ENCODE results near the gene TIMM22. TPM values are rescaled to one million over a fixed set of nuclear protein-coding genes. Genes with fewer than 3 reads are reported as not detected.
"Not testable (repeated sequence)": the region's sequence is repeated elsewhere in the genome, so short reads cannot be mapped to it uniquely, and the experiment has no call there.

Gene TIMM22
- total and polyA plus RNA-seq, 2 of the 4 experiments (the other 2 are of a cell fraction): 12.7 to 12.9 TPM

DNA sequence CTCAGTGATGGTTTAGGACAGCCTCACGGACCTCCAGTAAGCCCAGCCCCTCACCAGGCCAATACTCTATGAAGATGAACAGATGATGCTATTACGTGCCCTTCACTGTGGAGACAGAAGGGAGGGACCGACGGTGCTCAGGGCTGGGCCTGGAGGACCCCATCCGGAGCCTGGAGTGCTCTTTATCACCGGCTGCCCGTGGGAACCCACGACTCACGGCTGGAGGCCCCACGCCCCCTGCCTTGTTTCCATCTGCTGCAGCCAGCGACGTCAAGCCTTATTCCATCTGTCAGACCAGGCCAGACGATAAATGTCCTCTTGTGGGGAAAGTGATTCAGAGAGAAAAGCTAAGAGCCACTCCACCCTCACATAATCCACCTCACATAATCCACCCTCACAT, 4.0 kb upstream of the TIMM22 start:
- Histone ChIP-seq H4K5ac (ENCODE audit: low read depth, low read length) (no peak overlapping the region), H2BK120ac (ENCODE audit: low read depth, low read length) (no peak overlapping the region), H2BK5ac (ENCODE audit: low read depth, low read length, poor library complexity, severe bottlenecking) (no peak overlapping the region), H3K56ac (ENCODE audit: extremely low read depth, insufficient read depth, low read length) (no peak overlapping the region), H4K91ac (ENCODE audit: insufficient read depth, low read depth, low read length) (no peak overlapping the region), H3K9ac (ENCODE audit: low read depth, low read length) (no peak overlapping the region), H3K9me3 (ENCODE audit: control insufficient read depth, insufficient read depth, low read length) (no peaks in the 10 kb centered on the region), H2BK20ac (ENCODE audit: low read depth, low read length) (no peak overlapping the region), H3K79me1 (ENCODE audit: low read depth in 1 of 2, low read length in 2 of 2) (peaks cover 6 to 10% of the 10 kb centered on the region in 2 experiments), H3K4me3 (ENCODE audit: insufficient read depth, low read depth, low read length) (no peak overlapping the region), H3K36me3 (ENCODE audit: control insufficient read depth, insufficient read depth, low read length) (no peaks in the 10 kb centered on the region), H2AK5ac (ENCODE audit: low read depth, low read length) (no peak overlapping the region), H4K20me1 (ENCODE audit: insufficient read depth, low read length) (peaks cover 2% of the 10 kb centered on the region; the same call in 1 of the 2 replicates), H3K9me1 (ENCODE audit: insufficient read depth, low read length) (peaks cover under 1% of the 10 kb centered on the region; the same call in 1 of the 2 replicates), H3K4me2 (ENCODE audit: low read depth, low read length) (no peak overlapping the region), H3K18ac (ENCODE audit: low read depth, low read length) (no peak overlapping the region), H3K14ac (replicated peaks; ENCODE audit: low read depth, low read length) (no peak overlapping the region), H3K23ac (ENCODE audit: low read depth, low read length) (no peak overlapping the region), H3K27ac (ENCODE audit: insufficient read depth, low read length) (no peak overlapping the region), H2AK9ac (replicated peaks; ENCODE audit: low read depth, low read length, poor library complexity) (no peak overlapping the region), H2AFZ (replicated peaks; ENCODE audit: low read length, poor library complexity) (no peak overlapping the region), H3K4ac (ENCODE audit: low read depth, low read length) (no peak overlapping the region), H3K27me3 (ENCODE audit: control insufficient read depth, insufficient read depth, low read length) (no peaks in the 10 kb centered on the region), H3K4me1 (ENCODE audit: control insufficient read depth, insufficient read depth, low read length) (0 out of 2 replicates have a peak, but pooled peaks cover 2% of the 10 kb centered on the region), H2BK15ac (ENCODE audit: low read depth, low read length) (no peak overlapping the region), H4K8ac (ENCODE audit: low read depth in 2 of 2, low read length in 2 of 2) (no peak overlapping the region)
- peak; percentile 26 for DNase-seq
- WGBS, 2 experiments (ENCODE audit: extremely low coverage in 2 of 2, insufficient read length in 1 of 2): 47% methylated on average over 4 of the region's 13 CpGs; no CpG with 5 or more reads in 1 of the 2 experiments
- TF ChIP-seq USF2 (IDR thresholded peaks at IDR 0.05; ENCODE audit: low read depth, low read length) (no peak), POLR2A (IDR thresholded peaks at IDR 0.05; ENCODE audit: low read depth, low read length) (no peak), NFE2L2 (IDR thresholded peaks at IDR 0.05; ENCODE audit: low read depth, low read length) (no peak), MXI1 (IDR thresholded peaks at IDR 0.05; ENCODE audit: borderline replicate concordance, low read depth, low read length) (no peak), CHD1 (IDR thresholded peaks at IDR 0.05; ENCODE audit: low read depth, low read length) (no peak), RFX5 (IDR thresholded peaks at IDR 0.05; ENCODE audit: low read depth, low read length) (no peak)
- intact Hi-C loops (cut with micrococcal nuclease) (no loop called here), dilution Hi-C loops (cut with HindIII; ENCODE audit: low sequenced_read_pairs, unreplicated experiment) (loop anchor here (25.0 kb wide), 1 partner anchor 206 kb away; the partner anchor contains the start of genes GLOD4 and MRM3), in situ Hi-C loops (cut with MboI; ENCODE audit: low sequenced_read_pairs) (no loop called here)
- ChIA-PET CTCF (no interaction called here), POLR2A (ENCODE audit: unreplicated experiment) (interaction anchor here (0.5 kb wide), 1 partner anchor 54 kb away, joined by 3 read pairs; no protein-coding TSS in a partner anchor)
- no TSS peak for BruUV-seq (replicated peaks)
- no peak for ATAC-seq (ENCODE audit: low read depth)

DNA sequence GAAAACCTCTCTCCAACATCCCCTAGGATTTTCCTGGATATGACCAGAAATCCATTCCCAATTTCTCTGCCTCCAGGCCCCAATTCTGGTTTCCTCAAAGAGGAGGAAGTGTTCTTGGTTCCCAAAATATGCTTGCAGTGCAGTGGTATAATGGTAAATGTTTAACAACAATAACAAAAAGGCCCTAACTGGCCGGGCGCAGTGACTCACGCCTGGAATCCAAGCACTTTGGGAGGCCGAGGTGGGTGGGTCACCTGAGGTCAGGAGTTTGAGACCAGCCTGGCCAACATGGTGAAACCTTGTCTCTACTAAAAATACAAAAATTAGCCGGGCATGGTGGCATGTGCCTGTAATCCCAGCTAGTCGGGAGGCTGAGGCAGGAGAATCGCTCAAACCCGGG, 1.6 kb upstream of the TIMM22 start:
- H3K36me3 ChIP-seq (ENCODE audit: control insufficient read depth, insufficient read depth, low read length); H3K4me3 ChIP-seq (ENCODE audit: insufficient read depth, low read depth, low read length); H4K8ac ChIP-seq (ENCODE audit: low read depth in 2 of 2, low read length in 2 of 2); BruUV-seq (replicated peaks); H4K5ac ChIP-seq (ENCODE audit: low read depth, low read length); H2AK9ac ChIP-seq (replicated peaks; ENCODE audit: low read depth, low read length, poor library complexity); H2BK120ac ChIP-seq (ENCODE audit: low read depth, low read length); in situ Hi-C loops (cut with MboI; ENCODE audit: low sequenced_read_pairs); H3K23ac ChIP-seq (ENCODE audit: low read depth, low read length); H2AFZ ChIP-seq (replicated peaks; ENCODE audit: low read length, poor library complexity); H4K91ac ChIP-seq (ENCODE audit: insufficient read depth, low read depth, low read length); H3K4me1 ChIP-seq (ENCODE audit: control insufficient read depth, insufficient read depth, low read length); H2BK15ac ChIP-seq (ENCODE audit: low read depth, low read length); H3K9ac ChIP-seq (ENCODE audit: low read depth, low read length); H2BK20ac ChIP-seq (ENCODE audit: low read depth, low read length); H2BK5ac ChIP-seq (ENCODE audit: low read depth, low read length, poor library complexity, severe bottlenecking); H3K4ac ChIP-seq (ENCODE audit: low read depth, low read length); H2AK5ac ChIP-seq (ENCODE audit: low read depth, low read length); H3K27ac ChIP-seq (ENCODE audit: insufficient read depth, low read length); H3K56ac ChIP-seq (ENCODE audit: extremely low read depth, insufficient read depth, low read length); H3K18ac ChIP-seq (ENCODE audit: low read depth, low read length); H3K4me2 ChIP-seq (ENCODE audit: low read depth, low read length); ATAC-seq (ENCODE audit: low read depth); H3K9me1 ChIP-seq (ENCODE audit: insufficient read depth, low read length); H3K14ac ChIP-seq (replicated peaks; ENCODE audit: low read depth, low read length); H3K9me3 ChIP-seq (ENCODE audit: control insufficient read depth, insufficient read depth, low read length); DNase-seq; POLR2A ChIA-PET (ENCODE audit: unreplicated experiment); H3K27me3 ChIP-seq (ENCODE audit: control insufficient read depth, insufficient read depth, low read length): not testable (repeated sequence)
- CTCF ChIA-PET: interaction anchor here (1.9 kb wide), 1 partner anchor 14 kb away, joined by 7 read pairs; no protein-coding TSS in a partner anchor
- dilution Hi-C loops (cut with HindIII; ENCODE audit: low sequenced_read_pairs, unreplicated experiment) (loop anchor here (25.0 kb wide), 1 partner anchor 208 kb away; the partner anchor contains the start of genes GLOD4 and MRM3), intact Hi-C loops (cut with micrococcal nuclease) (loop anchor here (5.0 kb wide), 2 partner anchors 583 to 853 kb away; a partner anchor contains a TSS)
- H3K79me1 ChIP-seq (ENCODE audit: low read depth in 1 of 2, low read length in 2 of 2): peaks cover 21 to 29% of the 10 kb centered on the region in 2 experiments
- peaks cover 20% of the 10 kb centered on the region for H4K20me1 ChIP-seq (ENCODE audit: insufficient read depth, low read length)
- WGBS, 2 experiments (ENCODE audit: extremely low coverage in 2 of 2, insufficient read length in 1 of 2): 96% methylated on average over 4 of the region's 8 CpGs; no CpG with 5 or more reads in 1 of the 2 experiments
